ENCODE results near the gene RIPOR2. TPM values are rescaled to one million over a fixed set of nuclear protein-coding genes. Genes with fewer than 3 reads are reported as not detected.

RIPOR2 gene
- total RNA-seq, 1 experiment from 2014 or later = not detected

- in situ Hi-C loops (cut with HindIII; ENCODE audit: low sequenced_read_pairs) = no loop called here
- DNase-seq (ENCODE audit: low spot score) = no peak
Observed at GRCh38 chr6:24864343-24864742, 71.4 kb downstream of the RIPOR2 start.

GRCh38 chr6:24861934-24862333 lies 73.8 kb downstream of the RIPOR2 start:
- in situ Hi-C loops (cut with HindIII; ENCODE audit: low sequenced_read_pairs) = no loop called here
- DNase-seq (ENCODE audit: low spot score) = no peak

DNA sequence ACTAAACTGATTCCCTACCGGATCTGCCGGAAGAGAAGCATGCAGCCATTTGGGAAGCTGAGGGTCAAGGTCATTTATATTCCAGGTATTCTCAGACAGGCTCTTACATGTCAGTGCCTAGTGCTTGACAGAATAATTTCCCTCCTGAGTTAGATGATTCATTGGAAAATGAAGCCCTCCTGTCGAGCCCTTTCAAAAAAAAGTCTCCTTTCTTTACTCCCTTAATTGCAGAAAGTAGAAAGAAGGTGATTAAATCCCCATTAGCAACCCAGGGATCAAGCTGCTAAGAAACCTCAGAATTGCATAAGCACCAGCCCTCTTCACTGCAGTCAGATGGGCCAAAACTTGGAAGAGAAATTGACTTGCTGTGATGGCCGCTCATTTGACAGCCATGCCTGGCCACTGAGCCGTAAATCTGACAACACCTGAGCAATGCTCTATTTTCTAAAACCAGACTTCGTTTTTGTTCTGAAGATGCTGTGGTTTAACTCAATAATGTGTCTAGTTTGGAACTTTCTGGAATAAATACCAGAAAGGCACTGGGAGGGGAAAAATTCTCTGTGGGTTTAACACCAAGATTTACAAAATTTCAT lies 76.1 kb downstream of the RIPOR2 start:
- no peak for DNase-seq (ENCODE audit: low spot score)
- in situ Hi-C loops (cut with HindIII; ENCODE audit: low sequenced_read_pairs) = no loop called here

GRCh38 chr6:24859132-24859531 lies 76.6 kb downstream of the RIPOR2 start:
- in situ Hi-C loops (cut with HindIII; ENCODE audit: low sequenced_read_pairs) = no loop called here
- no peak for DNase-seq (ENCODE audit: low spot score)

DNA sequence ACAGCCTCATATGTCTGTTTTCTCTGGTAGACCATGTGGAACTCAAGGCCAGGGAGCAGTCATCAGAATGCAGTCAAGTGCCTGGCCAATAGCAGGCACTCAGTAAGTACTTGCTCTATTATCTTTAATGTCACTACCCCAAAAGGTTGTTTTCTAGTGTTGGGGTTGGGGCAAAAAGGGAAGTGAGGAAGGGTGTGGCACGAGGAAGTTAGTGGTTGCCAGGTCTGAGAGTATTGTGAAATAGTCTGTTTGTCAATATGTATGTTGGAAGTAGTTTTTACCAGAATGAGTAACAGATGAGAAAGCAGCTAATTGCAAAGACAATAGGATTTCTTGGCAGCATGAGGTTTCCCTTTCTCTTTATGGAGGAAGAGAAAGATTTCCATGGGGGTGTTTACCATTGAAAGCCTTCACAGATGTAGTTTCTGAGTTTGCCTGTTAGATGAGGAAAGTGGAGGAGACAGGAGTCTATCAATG lies 77.5 kb downstream of the RIPOR2 start:
- no peak for DNase-seq (ENCODE audit: low spot score)
- in situ Hi-C loops (cut with HindIII; ENCODE audit: low sequenced_read_pairs) = no loop called here

DNA sequence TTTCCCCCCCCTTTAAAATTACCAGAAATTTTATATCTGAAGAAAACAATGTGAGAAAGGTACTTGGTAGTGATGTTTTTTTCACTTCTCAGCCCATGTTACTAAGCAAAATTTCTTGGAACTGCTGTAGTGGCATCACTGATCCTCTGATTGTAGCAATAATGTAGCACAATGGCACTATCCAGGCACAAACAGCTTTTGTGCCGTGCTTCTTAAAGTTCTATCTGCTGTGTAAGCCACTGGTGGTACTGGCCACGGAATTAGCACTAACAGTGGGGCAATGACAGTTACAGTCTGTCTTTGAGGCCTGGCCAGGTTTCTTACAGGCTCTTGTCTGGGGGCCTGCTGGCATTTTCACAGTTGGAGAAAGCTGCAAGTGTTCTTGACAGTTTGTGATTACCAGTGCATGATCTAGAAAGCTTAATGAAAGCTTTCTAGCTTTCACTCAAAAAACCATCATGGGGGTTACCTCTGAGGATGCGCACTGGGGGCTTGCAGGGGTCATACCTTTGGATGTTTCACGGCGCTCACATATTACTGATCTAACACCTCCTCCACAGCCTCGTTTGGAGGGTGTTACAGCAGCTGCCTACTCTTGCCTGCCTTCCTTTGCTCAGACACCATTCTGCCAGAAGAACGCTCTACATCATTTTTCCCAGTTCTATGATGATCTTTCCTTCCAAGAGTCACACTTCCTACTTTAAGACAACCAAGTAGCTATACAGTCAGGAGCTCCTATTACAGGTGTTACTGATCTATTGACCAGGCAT lies 78.7 kb downstream of the RIPOR2 start:
- in situ Hi-C loops (cut with HindIII; ENCODE audit: low sequenced_read_pairs) = no loop called here
- DNase-seq (ENCODE audit: low spot score) = no peak

- DNase-seq (ENCODE audit: low spot score) = no peak
- in situ Hi-C loops (cut with HindIII; ENCODE audit: low sequenced_read_pairs) = no loop called here
Observed at GRCh38 chr6:24856246-24856599, 79.5 kb downstream of the RIPOR2 start.

- peak; percentile 59 for DNase-seq (ENCODE audit: low spot score)
- in situ Hi-C loops (cut with HindIII; ENCODE audit: low sequenced_read_pairs) = no loop called here
Observed at GRCh38 chr6:24855395-24856245, 80.1 kb downstream of the RIPOR2 start.

DNA sequence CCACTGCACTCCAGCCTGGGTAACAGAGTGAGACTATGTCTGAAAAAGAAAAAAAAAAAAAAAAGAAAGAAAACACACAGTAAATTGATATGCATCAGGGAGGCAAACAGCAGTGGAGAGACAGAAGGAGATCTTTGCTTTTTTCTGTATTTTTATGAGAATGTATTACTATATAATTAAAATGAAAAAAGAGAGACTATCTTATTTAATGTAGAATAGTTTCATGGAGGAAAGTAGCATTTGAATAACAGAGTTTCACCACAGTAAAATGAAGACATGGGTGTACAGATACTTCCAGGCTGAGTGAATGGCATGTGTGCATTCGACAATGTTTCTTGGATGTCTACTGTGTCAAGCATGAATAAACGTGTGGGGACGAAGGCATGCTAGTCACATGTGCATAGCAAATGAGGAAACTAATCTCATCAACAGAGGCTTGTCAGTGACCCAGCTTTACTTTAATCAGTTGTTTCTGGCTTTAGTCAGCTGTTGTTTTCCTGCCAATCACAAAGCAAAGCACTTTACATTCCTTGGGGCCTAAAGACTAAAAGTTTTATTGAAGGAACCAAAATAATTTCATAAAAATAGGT lies 81.6 kb downstream of the RIPOR2 start:
- DNase-seq (ENCODE audit: low spot score) = no peak
- in situ Hi-C loops (cut with HindIII; ENCODE audit: low sequenced_read_pairs) = no loop called here

DNA sequence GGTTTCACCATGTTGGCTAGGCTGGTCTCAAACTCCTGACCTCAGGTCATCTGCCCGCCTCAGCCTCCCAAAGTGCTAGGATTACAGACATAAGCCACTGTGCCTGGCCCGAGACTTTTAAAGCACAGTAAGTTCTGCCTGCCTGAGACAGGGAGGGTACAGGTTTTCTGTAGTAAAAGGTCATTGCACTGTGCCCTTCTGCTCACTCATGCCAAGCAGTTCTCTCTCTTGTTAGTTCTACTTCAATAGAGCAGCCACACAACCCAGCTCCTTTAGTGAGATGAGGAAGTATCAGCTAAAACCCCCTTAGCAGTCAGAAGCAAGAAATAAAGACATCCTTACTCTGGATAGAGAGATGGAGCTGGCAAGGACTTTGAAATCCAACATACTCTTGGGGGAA lies 84.7 kb downstream of the RIPOR2 start:
- in situ Hi-C loops (cut with HindIII; ENCODE audit: low sequenced_read_pairs) = no loop called here
- no peak for DNase-seq (ENCODE audit: low spot score)

- in situ Hi-C loops (cut with HindIII; ENCODE audit: low sequenced_read_pairs) = no loop called here
- no peak for DNase-seq (ENCODE audit: low spot score)
Observed at GRCh38 chr6:24849713-24850112, 86.0 kb downstream of the RIPOR2 start.

DNA sequence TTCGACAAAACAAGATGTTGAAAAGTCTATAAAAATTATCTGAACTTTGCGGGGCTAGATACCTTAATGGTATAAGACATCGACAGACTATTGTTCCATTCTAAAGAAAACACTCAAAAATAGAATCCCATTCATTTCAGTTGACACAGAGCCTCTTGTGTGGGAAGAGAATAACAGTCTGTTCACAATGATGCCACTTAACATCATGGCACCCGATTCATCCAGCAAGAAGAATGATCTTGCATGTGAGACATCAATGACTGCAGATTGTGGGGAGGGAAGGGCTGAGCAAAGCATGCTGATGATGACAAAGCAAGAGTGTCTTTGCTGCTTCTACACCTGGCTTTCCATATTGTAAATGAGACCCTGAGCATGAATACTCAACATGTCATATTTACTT lies 87.3 kb downstream of the RIPOR2 start:
- in situ Hi-C loops (cut with HindIII; ENCODE audit: low sequenced_read_pairs) = no loop called here
- DNase-seq (ENCODE audit: low spot score) = no peak

GRCh38 chr6:24847402-24847801 lies 88.4 kb downstream of the RIPOR2 start:
- DNase-seq (ENCODE audit: low spot score) = no peak
- in situ Hi-C loops (cut with HindIII; ENCODE audit: low sequenced_read_pairs) = no loop called here

DNA sequence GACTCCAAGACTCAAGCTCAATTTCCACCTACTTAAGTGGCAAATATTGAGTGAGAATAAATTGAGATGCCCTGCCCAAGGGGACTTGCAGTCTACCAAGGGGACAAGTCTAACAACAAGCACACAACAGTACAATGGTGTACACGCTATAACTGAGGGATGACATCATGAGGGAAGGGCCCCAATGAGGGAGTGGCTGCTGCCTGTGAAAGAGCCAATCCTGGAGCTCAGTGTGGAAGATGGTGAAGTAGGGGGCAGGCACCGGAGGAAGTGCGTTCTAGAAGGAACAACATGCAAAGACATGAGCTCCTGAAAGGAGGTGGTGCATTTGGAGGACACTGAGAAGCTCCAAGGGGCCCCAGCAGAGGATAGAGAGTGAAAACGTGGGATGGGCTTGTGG lies 90.2 kb downstream of the RIPOR2 start:
- in situ Hi-C loops (cut with HindIII; ENCODE audit: low sequenced_read_pairs) = no loop called here
- DNase-seq (ENCODE audit: low spot score) = no peak

DNA sequence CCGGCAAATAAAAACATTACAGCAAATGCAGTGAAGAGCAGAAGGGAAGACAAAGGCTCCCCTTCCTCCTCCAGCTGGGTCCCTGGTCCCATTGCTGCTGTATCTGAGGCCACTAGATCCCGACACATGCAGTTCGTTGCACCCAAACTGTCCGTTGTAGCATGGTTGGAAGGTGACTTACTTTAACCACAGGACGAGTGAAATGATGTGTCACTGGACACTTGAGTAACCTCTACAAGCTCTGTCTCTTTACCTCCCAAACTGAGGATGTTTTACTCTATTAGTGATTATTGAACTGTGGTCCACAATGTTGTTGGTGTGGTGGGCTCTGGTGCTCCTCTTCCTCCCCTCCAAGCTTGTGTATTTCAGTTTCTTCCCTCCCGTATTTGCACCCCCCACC lies 90.9 kb downstream of the RIPOR2 start:
- DNase-seq (ENCODE audit: low spot score) = no peak
- in situ Hi-C loops (cut with HindIII; ENCODE audit: low sequenced_read_pairs) = no loop called here

DNA sequence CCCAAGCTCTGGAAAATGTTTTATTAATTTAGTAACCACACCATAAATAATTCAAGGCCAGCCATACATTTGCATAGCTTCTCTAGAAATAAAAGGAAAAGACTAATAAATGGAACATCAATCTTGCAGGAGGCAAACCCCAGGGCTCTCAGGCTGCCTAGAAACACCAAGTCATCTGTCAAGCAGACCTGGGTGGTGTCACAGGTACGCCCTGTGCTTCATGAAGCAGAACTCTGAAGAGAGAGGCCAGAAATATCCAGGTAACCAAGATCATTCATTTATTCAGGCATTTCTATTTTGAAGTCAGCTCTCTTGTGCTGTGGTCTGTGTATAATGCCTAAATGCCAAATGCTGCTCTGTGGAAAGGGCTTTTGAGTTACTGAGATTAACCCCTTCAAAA lies 91.7 kb downstream of the RIPOR2 start:
- in situ Hi-C loops (cut with HindIII; ENCODE audit: low sequenced_read_pairs) = no loop called here
- no peak for DNase-seq (ENCODE audit: low spot score)

- DNase-seq (ENCODE audit: low spot score) = no peak
- in situ Hi-C loops (cut with HindIII; ENCODE audit: low sequenced_read_pairs) = no loop called here
Observed at GRCh38 chr6:24840187-24840586, 95.6 kb downstream of the RIPOR2 start.

GRCh38 chr6:24838994-24839393 lies 96.8 kb downstream of the RIPOR2 start:
- in situ Hi-C loops (cut with HindIII; ENCODE audit: low sequenced_read_pairs) = no loop called here
- no peak for DNase-seq (ENCODE audit: low spot score)

DNA sequence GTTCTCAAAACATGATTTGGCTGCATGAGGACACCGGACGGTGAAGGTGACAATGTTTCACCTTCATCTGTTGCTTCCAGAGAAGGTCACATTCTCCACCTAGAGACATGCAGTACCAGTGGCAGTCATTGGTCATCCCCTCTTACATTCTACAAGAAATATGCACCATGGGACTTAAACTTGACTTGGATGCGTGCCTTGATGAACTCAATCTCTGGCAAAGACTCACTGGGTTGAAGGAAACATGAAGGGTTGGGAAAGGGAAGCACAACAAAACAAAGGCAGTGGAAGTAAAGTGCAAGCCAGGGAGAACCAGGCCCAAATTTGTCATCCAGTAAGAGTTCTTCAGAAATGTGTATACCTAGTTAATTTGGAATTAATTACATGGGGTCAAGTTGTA lies 97.7 kb downstream of the RIPOR2 start:
- in situ Hi-C loops (cut with HindIII; ENCODE audit: low sequenced_read_pairs) = no loop called here
- no peak for DNase-seq (ENCODE audit: low spot score)

DNA sequence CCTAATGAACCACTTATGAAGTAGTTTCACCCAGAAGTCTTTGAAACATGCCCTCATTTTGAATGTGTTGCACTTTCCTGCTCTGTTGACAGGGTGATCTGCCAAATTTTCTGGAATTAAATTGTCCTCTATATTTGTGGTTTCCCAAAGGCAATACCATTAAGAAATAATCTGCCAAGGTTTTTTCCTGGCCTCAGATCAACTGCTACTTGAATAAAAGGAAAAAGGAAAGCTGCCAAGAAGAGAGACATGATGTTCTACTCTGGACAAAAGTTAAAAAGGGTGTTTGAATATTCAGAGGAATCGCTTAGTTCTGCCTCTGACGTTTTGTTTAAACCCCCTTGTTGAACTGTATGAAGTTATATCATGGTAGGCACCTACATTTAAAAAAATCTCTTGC lies 99.7 kb downstream of the RIPOR2 start:
- in situ Hi-C loops (cut with HindIII; ENCODE audit: low sequenced_read_pairs) = no loop called here
- peak; percentile 50 for DNase-seq (ENCODE audit: low spot score)
